A204.1 (cell line): Measurements from ENCODE around the gene TBC1D1.
A peak's percentile ranks its signal among the peaks of the same experiment; 100 is the strongest.

Experiments used
- FAIRE-seq: peaks from 2 replicates; lab custom pipeline; 2012; peaks lifted over from hg19 to GRCh38; lab: Jason Lieb, UNC

TBC1D1 gene

DNA sequence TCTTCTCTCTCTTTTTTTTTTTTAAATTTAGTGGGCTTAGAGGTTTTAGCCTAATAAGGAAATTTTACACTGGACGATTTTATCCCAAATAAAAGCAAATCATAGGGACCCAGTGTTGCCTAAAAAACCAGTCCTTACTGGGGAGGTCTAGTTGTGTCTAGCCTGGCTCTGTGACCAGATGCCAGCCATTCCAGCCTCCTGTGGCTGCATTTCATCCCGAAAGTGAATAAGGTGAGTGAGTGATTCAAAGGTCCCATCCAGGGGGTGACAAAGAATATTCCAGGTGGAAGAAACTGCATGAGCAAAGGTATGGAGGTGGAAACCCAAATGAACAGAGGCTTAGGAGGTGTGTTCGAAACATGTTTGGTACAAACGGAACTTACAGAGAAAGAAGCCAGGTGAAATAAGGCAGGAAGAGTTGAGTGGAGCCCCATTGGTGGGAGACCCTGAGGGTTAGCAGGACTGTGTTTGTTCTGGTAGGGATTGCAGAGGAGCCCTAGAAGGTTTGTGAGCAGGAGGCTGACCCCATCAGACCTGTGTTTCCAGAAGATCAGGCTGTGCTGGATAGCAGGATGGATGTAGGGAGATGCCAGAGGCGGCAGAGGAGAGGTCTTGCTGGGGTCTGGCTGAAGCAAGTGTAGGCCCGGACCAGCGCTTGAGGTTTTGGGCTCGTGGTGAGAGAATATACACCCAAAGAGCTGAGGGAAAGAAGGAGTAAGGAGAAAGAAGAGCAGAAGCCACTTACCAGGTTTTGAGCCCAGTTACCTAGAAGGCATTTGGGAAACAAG lies 100.9 kb downstream of the TBC1D1 start:
- no peak for FAIRE-seq

DNA sequence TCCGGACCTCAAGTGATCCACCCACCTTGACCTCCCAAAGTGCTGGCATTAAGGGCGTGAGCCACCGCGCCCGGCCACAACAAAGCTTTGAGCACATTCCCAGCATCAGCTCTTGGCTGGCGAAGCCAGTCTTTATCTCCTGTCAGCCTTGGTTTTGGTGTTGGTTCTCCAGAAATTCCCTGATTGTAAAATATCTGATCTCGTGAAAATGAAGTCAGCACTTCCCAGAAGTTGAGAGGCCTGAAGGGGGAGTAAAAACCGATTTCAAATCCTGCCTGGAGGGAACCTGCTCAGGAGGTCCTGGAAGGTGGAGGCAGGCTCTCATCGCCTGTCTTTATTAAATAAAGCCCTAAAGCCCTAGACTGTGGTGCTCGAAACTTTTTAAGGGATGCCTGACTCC lies 102.9 kb downstream of the TBC1D1 start:
- no peak for FAIRE-seq

DNA sequence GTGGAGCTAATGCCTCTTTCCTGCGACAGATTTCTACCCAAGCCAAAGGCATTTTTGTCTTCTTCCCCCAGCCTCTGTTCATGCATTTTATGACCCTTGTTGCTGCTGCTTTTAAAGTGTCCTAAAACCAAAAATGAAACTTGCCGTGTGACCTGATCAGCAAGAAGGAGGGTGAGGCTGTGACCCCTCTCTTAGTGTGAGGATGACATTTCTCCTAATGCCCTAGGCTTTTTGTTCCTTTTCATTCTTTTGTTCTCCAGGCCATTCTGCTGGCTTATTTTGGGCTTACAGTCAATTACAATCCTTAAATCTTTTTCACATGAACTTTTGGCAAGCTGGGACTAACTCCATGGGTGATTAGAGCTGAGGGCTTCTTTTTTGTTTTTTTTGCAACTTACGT lies 103.7 kb downstream of the TBC1D1 start:
- no peak for FAIRE-seq

DNA sequence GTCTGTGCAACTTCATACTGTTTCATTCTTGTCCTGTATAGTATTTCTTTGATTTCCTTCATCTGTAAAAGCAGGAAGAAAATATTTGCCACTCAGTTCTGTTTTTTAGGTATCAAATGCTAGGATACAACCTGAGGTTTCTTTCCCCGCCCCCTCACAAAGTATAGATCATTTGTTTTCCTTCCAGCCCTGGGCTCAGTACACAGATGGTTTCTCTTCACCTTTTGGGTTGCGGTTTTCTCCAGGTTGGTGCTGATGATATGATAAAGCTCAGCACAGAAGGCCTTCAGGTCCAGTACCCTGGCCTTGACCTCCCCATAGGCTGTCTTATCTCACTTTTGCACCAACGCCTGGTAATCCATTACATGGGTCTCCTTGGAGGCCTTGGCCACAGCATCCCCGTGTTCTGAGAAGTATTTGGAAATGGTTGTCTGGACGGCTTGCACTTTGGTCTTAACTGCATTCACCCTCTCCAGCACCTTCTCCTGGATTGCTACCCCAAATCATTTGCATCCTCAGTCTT lies 104.5 kb downstream of the TBC1D1 start:
- no peak for FAIRE-seq

DNA sequence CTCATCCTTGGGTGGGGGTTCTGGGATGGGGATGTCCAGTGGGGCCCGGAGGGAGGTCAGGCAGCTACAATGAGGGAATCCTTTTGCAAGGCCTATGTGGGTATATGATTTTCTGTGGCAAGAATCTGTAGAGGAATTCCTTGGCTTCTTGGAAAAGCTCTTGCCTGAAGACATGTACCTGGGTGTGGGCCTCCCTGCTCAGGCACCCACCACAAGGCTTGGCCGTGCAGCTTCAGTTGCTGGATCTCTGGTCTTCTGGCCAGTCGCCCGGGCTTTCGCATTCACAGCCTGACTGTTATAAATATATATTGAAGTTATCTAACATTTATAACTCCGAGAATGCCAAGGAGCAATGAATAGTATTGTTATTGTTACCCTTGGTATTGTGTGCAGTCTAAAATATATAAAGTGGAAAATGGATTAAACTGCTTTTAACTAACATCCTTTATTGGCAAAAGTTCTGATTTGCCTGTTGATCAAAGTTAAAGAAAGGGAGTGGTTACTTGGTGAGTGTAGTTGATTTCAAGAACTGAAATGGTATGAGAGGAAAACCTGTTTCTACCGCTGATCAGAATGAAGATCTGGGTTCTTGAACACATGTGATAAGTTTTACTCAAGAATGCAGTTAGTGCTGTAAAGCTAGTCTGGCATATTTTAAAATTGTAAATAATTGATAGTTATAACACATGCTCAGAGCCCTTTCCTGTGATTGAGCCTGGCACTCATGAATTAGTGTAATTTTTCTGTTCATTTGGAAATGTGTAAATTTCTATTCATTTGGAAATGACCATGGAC lies 105.3 kb downstream of the TBC1D1 start:
- no peak for FAIRE-seq

DNA sequence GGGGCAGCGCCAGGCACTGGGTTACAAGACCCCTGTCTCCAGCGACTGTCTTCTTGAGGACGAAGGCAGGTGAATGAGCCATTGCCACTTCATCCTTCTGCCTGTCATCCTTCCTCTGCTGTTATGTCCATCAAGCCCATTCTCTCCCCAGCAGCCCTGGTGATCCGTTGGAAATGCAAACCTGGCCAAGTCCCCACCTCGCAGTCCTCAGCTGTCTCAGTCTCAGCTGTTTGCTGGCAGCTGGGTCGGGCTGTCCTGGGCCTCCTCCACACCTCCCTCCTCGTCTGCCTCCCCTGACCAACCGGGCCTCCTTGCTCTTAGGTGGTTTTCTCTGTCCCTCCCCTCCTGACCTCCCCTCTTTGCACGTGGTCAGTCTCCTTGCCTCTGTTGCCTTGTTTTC lies 107.3 kb downstream of the TBC1D1 start:
- no peak for FAIRE-seq

DNA sequence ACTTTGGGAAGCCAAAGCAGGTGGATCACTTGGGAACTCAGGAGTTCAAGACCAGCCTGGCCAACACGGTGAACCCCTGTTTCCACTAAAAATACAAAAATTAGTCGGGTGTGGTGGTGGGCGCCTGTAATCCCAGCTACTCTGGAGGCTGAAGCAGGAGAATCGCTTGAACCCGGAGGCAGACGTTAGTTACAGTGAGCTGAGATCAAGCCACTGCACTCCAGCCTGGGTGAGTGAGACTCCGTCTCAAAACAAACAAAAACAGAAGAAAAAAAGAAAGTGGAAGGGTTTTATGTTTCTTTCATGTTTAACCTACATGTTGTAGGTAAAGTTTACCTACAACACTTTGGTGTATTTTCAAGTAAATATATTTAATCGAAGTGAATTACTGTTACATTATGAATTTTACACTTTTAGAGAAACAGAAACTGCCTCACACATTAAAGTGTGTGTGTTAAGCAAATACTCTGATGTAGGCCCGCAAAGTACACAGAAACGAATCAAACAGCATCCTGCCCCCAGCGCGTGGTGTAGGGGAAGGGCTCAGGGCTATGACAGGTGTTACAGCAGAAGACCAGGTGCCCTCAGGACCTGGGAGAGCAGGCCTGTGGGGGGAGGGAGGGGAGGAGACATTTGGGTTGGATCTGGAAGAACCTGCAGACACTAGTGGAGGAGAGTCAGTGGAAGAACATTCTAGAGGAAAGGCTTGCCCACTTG lies 108.3 kb downstream of the TBC1D1 start:
- FAIRE-seq, result no peak

DNA sequence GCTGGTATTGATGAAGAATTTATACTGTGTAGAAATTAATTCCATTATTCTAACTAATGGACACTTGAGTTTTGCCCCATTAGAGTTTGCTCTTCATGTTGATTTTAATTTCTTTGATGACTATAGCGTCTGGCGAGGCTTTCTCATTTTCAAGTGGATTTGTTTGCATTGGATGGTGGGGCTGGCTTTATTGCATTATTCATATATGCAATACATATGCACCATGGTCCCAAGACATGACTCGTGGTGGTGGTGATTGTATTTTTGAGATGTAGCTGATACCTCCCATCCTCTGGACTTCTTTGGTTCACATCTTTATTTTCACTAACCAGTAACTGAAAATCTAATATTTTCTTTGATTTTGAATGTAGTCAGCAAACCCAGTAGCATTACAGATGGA lies 109.1 kb downstream of the TBC1D1 start:
- FAIRE-seq, result no peak

DNA sequence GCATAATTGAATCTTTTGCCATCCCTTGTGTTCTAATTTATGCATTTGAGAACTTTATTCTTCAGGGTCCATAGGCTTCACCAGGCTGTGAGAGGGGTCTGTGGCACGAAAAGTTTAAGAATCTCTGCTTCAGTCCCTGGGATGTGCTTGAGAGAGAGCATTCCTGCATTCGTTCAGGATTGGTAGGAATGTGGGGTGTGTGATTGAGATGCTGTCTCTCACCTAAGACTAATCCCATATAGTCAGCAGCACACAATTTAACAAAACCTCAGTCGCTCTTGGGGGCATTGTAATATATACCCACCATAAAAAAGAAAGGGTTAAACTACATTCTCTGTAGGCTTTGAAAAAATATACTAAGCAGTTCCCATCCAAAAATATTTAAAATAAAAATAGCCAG lies 111.0 kb downstream of the TBC1D1 start:
- FAIRE-seq, result no peak

DNA sequence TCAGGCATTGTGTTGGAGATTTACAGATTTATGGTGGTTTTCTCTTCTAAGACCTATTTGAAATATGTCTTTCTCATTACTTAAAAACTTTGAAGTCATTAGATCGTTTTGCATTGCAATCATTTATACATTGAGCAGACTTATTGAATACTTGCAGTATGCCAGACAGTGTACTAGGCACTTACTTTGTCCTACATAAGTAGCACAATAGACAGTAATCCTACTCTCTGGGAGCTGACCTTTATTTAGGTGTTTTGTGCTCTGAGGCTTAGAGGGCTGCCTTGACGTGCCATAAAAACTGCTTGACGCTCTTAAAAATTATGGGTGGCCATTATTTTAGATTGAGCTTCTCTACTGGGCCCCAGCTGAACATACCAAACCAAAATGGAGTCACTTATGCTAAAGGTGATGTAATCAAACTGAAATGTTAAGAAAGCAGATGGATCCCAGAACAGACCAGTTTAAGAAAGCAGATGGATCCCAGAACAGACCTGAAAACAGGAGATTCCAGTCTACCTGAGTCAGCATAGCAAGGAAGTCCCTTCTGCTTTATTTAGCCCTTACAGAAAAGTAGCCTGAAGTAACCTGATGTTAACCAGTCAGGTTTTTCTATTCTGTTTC lies 111.7 kb downstream of the TBC1D1 start:
- no peak for FAIRE-seq

DNA sequence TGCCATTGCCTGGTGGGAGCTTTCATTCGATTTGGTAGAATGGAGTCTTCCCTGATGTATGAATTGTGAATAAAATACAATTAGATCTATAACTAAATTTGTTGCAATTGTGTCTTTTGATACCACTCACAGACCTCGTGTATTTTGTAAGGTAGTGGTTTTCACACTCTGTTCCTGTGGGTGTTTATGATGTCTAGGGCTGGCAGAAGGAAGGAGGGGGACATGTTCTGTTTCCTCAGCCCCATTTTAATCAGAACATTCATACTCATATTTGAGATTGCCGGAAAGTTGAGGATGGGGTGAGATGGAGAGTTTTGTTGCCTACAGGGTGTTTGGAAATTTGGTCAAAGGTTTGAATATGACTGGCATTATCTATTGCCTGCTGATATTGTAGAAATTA lies 112.2 kb downstream of the TBC1D1 start:
- no peak for FAIRE-seq

DNA sequence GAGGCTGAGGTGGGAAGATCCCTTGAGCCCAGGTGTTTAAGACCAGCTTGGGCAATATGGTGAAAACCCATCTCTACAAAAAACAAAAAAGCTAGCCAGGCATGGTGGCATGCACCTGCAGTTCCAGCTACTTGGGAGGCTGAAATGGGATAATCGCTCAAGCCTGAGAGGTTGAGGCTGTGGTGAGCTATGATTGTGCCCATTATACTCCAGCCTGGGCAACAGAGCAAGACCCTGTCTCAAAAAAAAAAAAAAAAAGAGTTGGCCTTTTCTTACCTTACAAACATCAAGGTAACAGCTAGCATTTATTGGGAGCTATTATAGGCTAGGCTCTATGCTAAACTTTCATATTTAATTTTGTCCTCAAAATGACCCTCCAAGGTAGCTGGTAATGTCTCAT lies 112.7 kb downstream of the TBC1D1 start:
- FAIRE-seq, result no peak

DNA sequence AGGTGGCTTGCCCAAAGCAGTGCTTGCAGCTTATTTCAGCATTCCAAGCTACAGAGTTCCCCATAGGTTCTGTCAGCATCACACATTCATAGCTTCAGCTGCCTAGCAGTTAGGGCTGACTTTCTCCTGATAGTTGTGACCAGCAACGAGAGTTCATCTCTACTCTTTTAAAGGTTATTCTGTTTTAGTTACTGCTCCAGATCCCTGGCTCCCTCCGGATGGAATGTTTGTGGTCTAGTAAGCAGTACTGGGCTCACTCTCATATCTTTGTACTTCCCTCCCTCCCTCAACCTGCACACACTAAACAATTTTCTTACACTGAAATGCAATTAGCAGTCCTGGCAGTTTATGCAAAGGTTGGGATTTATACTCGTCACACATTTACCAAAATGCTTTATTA lies 113.2 kb downstream of the TBC1D1 start:
- FAIRE-seq, result no peak

DNA sequence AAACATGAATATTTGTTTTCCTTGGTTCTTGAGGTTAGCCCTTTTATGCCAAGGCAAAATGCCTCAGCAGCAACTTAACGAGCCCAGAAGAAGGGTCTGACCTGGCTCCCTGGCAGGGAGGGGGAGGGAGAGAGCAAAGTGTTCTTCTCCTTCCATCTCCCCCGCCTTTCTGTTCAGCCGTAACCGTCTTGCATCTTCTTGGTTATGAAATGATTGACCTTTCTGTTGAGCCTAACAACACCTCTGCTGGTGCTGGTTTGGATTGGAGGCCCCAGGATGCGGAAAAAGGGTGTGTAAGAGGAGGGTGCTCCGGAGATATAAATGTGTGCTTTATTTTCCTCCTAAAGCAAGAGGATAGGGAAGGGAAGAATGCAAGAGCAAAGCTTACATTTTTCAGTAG lies 114.0 kb downstream of the TBC1D1 start:
- FAIRE-seq, result no peak

DNA sequence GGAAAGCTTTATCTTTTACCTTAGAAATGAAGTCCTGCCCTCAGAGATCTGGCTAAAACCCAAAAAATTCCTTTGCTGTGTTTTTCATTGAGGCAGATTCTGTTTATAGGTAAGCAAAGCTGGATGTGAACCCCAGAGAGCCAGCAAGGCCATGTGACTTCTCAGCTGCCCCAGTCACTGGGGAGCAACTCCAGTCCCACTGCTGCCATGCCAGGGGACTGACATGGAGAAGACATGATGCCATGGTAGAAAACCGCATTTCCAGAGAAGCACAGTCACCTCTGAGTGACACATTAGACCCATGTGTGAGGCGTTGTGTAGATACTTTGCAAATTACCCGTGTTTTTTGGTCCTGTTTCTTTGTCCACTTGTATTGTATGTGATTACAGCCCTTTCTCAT lies 114.8 kb downstream of the TBC1D1 start:
- FAIRE-seq, result no peak

DNA sequence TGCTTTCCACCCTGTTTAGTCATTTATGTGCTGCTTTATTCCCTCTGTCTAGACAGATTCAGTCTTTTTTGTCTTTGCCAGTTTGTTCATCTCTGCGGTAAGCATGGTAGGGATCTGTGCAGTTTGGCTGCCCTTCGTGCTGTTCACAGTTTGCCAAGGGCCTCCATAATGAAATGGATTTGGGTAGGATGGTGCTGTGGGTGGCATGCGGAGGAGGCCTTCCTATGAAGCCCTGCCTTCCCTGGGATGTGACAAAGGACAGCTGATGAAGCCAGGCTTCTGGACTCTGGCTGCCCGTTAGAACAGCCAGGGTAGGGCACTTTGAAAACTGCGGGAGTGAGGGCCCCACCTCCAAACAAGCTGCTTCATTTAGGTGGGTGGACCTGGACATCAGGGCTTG lies 116.8 kb downstream of the TBC1D1 start:
- FAIRE-seq, result no peak

DNA sequence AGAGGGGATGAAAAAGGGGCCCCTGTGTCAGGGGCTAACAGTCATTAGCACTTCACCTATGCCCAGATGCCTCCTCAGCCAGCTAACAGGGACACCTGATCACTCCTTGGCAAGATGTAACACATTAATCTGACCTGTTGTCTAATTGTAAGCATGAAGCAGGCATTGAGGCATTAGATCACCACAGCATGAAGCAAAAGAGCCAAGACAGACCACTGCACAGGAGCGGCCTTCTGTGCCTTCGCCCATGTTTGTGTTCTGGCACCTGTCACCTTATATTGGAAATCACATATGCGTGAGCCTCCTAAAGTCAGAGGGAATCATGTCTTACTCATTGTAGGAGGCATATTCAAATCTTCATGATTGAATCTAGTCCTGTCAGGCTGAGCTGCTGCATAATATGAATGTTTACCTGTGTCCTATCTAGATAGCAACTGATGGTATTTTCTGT lies 117.7 kb downstream of the TBC1D1 start:
- FAIRE-seq, result no peak

DNA sequence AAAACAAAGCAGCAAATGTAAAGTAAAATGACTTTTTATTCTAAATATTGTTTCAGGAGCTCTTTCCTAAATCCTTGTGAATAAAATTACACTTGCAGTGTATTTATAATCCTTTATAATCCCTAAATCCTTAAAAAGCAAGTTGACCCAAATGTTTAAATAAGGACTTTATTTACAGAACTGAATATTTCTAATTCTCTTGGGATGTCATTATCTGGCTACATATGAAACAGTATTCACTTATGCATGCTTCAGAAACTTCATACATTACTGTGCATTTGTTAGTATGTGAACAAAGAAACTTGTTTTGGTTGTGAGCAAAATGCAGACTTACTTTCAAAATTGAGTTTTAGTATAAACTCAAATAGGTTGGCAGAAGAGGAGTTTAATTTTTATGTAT lies 118.5 kb downstream of the TBC1D1 start:
- peak; percentile 65 for FAIRE-seq

DNA sequence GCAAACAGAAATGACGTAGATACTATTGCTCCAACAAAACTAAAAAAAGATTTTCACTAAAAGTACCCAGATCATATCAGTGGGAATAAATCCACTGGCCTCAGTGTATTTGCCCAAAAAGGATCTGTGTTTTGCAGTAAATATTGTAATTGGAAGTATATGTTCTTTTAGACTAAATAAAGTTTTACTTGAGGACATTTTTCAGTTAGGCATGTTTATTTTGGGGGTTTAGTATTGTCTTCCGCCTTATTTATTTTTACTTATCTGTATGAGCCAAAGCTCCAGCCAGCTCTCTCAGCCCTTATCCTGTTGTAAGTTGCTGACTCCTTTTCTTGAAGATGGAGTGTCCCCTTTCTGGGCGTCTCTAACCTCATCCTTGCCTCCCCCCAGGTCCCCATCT lies 119.1 kb downstream of the TBC1D1 start:
- FAIRE-seq, result no peak

DNA sequence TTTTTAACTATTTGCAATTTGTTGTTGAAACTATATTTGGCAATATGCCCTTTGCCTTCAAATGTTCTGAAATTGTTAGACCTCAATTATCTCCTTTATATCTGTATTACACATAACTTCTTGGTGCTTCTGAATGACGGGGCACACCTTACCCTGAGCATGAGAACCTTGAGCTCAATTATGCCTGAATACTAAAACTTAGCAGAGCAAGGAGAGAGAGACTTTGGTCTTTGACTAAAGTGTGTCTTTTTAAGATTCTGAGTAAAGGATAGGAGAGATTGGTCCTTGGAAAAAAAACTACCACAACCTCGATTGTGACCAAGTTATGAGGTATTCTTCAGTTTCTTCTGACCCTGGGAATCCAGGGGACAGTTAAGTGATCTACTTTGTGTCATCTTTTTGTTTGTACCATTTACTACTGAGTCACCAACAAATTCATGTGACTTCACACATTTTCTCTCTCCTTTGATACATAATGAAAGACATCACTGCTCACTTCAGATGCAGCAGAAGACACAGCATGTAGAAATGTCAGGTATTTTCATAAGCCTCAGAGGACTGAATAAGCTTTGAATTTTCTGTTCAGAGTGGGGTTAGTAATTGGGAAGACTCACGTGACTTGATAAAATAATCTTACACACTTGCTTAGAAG lies 120.8 kb downstream of the TBC1D1 start:
- no peak for FAIRE-seq

DNA sequence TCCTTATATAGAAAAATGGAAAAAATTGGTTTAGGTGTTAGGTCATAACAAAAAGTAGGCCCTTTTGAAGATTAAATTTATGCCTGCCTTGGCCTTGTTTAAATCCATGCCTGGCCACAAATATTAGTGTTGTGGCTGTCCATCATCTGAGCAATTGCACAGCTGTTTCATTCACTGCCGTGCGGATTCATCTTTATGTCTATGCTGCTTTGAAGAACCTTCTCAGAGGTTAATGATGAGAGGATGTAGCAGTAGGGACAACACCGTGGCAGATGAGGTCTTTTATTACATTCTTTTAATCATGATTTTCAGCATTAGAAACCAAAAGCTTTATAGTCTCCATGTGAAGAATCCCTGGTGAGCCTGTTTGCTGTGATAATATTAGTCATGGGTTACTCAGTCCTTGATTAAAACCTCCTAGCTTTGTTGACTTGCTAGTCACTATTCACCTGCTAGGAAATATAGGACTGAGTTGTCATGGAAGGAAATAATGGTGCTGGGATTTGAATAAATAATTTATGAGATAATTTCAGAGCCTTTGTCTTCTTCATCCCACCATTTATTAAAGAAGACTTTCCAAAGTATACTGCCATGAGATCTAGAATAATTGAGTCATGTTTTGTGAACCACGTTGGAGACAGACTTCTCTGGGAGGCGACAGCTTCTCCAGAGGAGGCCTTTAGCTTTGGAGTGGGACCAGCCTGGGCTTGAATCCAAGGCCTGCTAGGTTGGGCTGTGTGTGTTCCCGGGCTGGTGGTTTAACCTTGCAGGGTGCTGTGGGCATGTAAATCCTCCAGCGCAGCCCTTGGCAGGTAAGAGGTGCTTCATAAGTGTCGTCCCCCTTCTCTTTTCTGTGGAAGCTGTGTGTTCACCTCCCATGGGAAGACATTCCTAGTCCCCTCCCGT lies 122.8 kb downstream of the TBC1D1 start:
- no peak for FAIRE-seq
